Measurements from ENCODE around the gene FNDC10. TPM values are rescaled to one million over a fixed set of nuclear protein-coding genes. Genes with fewer than 3 reads are reported as not detected.

Gene FNDC10
- total RNA-seq, 2 donors from 2014 or later, result 0.54 to 2.7 TPM

DNA sequence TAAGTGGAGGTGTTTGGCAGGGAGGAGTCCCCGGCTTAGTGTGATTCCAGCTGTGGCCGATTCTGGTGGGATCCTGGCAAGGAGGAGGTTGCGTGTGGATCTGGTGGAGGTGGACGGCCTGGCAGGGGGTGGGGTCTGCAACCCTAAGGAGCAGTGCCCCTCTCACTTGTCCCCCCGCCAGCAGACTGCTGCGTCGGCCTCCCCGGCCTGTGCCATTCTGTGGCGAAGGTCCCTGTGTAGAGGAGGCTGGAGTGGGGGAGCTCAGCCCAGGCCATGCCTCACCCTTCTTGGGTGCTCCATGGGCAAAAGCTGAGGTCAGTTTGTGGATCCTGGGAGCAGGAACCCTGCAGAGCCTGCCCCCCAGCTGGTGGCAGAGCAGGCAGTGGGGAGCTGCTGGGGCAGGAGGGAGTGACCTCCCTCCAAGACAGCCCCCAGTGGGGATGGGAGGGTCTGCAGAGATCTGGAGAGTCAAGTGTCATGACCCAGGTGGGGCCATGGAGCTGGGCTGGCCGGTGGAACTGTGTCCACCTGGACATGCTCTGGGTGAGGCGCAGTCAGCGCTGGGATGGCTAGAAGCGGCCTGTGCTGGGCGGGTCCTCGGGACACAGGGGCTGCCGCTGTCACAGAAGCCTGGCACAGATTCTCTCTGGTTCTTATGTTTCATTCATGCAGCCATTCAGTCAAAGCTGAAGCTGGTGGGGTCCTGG is 20.7 kb upstream of the FNDC10 start:
- no peaks in the 10 kb centered on the region for H3K27me3 ChIP-seq (replicated peaks; ENCODE audit: insufficient read depth)
- ATAC-seq (ENCODE audit: insufficient number of reproducible peaks, low FRiP score, low read depth) (no peak), DNase-seq (ENCODE audit: low spot score) (no peak)
- H3K9me3 ChIP-seq, result no peaks in the 10 kb centered on the region
- no peak overlapping the region for H3K27ac ChIP-seq
- peaks cover 8 to 13% of the 10 kb centered on the region in 2 donors for H3K4me1 ChIP-seq (ENCODE audit: control insufficient read depth in 1 of 2, low read depth in 2 of 2)
- peaks cover 8% of the 10 kb centered on the region for H3K36me3 ChIP-seq
- TF ChIP-seq, protein P1, sequence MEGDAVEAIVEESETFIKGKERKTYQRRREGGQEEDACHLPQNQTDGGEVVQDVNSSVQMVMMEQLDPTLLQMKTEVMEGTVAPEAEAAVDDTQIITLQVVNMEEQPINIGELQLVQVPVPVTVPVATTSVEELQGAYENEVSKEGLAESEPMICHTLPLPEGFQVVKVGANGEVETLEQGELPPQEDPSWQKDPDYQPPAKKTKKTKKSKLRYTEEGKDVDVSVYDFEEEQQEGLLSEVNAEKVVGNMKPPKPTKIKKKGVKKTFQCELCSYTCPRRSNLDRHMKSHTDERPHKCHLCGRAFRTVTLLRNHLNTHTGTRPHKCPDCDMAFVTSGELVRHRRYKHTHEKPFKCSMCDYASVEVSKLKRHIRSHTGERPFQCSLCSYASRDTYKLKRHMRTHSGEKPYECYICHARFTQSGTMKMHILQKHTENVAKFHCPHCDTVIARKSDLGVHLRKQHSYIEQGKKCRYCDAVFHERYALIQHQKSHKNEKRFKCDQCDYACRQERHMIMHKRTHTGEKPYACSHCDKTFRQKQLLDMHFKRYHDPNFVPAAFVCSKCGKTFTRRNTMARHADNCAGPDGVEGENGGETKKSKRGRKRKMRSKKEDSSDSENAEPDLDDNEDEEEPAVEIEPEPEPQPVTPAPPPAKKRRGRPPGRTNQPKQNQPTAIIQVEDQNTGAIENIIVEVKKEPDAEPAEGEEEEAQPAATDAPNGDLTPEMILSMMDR (IDR thresholded peaks at IDR 0.05), result no peak
- no peak overlapping the region for H3K4me3 ChIP-seq

DNA sequence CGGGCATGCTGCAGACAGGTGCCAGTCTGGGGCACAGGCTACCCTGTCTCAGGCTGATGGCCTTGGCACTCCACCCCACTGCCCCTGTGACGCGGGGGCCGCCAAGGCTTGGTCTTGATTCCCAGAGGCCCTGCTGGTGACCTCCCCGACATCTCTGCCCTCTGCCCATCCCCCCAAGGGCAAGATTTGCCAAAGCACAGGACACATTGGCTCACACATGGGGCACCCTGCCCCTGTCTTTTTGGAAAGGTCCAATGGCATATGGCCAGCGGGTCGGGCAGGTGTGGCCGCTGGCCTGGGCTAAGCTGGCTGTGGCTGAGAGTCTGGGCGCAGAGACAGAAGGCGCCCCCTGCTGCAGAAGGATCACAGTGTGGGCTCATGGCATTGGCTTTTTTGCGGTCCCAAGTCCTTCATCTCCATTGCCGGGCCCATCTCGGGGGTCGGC is 20.0 kb upstream of the FNDC10 start:
- H3K27ac ChIP-seq, result no peak overlapping the region
- no peak overlapping the region for H3K4me3 ChIP-seq
- H3K4me1 ChIP-seq (ENCODE audit: control insufficient read depth in 1 of 2, low read depth in 2 of 2), result peaks cover 8 to 13% of the 10 kb centered on the region in 2 donors
- TF ChIP-seq, protein P1 (IDR thresholded peaks at IDR 0.05), result no peak
- DNase-seq (ENCODE audit: low spot score) (no peak), ATAC-seq (ENCODE audit: insufficient number of reproducible peaks, low FRiP score, low read depth) (no peak)
- no peaks in the 10 kb centered on the region for H3K9me3 ChIP-seq
- H3K27me3 ChIP-seq (replicated peaks; ENCODE audit: insufficient read depth), result no peaks in the 10 kb centered on the region
- H3K36me3 ChIP-seq, result peaks cover 8% of the 10 kb centered on the region

DNA sequence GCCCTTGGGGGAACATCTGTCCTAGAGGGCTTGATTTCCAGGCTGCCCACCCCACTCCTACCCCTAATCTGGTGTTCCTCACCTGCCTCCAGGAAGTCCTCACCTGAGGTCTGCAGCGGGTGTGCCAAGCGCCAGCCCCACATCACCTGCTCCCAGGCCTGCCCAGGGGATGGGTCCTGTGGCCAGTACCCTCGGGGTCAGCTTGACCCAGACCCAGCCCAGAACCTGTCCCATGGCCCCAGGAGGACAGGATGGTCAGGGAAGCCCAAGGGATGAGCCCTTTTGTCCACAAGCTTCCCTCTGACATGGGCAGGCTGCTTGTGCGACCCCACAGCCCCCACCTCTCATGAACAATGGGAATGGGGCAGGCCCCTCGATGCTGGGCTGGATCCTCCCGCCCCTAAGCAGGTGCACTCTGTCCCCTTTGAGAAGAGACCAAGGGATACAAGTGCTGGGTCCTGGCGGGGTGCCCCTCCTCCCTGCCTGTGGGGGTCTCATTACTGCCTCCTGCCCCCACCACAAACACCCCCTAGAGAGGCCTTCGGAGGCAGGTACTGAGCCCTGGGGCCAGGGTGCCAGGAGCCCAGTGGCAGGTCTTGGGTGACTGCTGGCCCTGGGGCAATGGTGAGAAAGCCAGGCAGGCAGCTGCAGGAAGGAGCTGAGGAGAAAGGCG is 18.6 kb upstream of the FNDC10 start:
- no peak for ATAC-seq (ENCODE audit: insufficient number of reproducible peaks, low FRiP score, low read depth)

DNA sequence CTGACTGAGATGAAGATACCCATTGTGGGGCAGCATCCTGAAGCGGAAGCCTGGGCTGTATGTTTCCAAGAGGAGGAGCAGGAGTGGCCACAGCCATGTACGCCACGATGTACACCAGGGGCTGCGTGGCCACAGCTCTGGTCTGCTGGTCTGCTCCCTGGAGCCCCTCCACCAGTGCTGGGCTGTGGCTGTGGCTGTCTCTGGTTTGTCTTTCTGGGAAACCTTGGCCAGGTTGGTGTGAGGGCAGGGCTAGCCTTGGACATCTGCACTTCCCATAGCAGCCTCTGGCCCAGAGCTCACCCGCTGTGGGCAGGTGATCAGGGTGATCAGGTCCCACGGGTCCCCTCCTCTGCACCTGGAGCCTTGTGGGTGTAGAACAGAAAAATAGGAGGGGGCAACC is 18.0 kb upstream of the FNDC10 start:
- TF ChIP-seq, protein P1 (IDR thresholded peaks at IDR 0.05), result no peak
- DNase-seq (ENCODE audit: low spot score), result no peak
- no peak overlapping the region for H3K4me3 ChIP-seq
- no peak overlapping the region for H3K27ac ChIP-seq
- no peaks in the 10 kb centered on the region for H3K27me3 ChIP-seq (replicated peaks; ENCODE audit: insufficient read depth)
- peaks cover 8% of the 10 kb centered on the region for H3K36me3 ChIP-seq
- no peak for ATAC-seq (ENCODE audit: insufficient number of reproducible peaks, low FRiP score, low read depth)
- H3K9me3 ChIP-seq, result no peaks in the 10 kb centered on the region
- peaks cover 18 to 30% of the 10 kb centered on the region in 2 donors for H3K4me1 ChIP-seq (ENCODE audit: control insufficient read depth in 1 of 2, low read depth in 2 of 2)

More for the DNA sequence above, 18.6 kb upstream of the FNDC10 start:
- H3K9me3 ChIP-seq, result no peaks in the 10 kb centered on the region
- no peak for DNase-seq (ENCODE audit: low spot score)
- no peak overlapping the region for H3K4me3 ChIP-seq
- TF ChIP-seq, protein P1 (IDR thresholded peaks at IDR 0.05), result no peak
- H3K36me3 ChIP-seq, result peaks cover 8% of the 10 kb centered on the region
- no peaks in the 10 kb centered on the region for H3K27me3 ChIP-seq (replicated peaks; ENCODE audit: insufficient read depth)
- H3K27ac ChIP-seq, result no peak overlapping the region
- peaks cover 18 to 27% of the 10 kb centered on the region in 2 donors for H3K4me1 ChIP-seq (ENCODE audit: control insufficient read depth in 1 of 2, low read depth in 2 of 2)

- Histone ChIP-seq H3K27ac (no peak overlapping the region), H3K4me1 (ENCODE audit: control insufficient read depth in 1 of 2, low read depth in 2 of 2) (peaks cover 18 to 30% of the 10 kb centered on the region in 2 donors), H3K36me3 (peaks cover 8% of the 10 kb centered on the region), H3K27me3 (replicated peaks; ENCODE audit: insufficient read depth) (no peaks in the 10 kb centered on the region), H3K9me3 (no peaks in the 10 kb centered on the region), H3K4me3 (no peak overlapping the region)
- ATAC-seq (ENCODE audit: insufficient number of reproducible peaks, low FRiP score, low read depth), result no peak
- DNase-seq (ENCODE audit: low spot score), result no peak
- TF ChIP-seq, protein P1 (IDR thresholded peaks at IDR 0.05), result no peak
Observed at GRCh38 chr1:1617516-1617915, 17.6 kb upstream of the FNDC10 start.
